CD4-positive, alpha-beta T cell (primary cell): ENCODE measurements around the gene GBGT1. TPM values are rescaled to one million over a fixed set of nuclear protein-coding genes. Genes with fewer than 3 reads are reported as not detected.

ENCODE experiments used
- ATAC-seq: fragments of 200-7000 bp; cut with Tn5 transposase; one replicate; pipeline ENCODE4 v1.10.0; 2022; ENCODE audit warnings: mild to moderate bottlenecking; ENCODE audit not compliant: poor library complexity
- CTCF ChIA-PET: fragments of 350-600 bp; sonication (Branson Sonifier 250); formaldehyde crosslinking; loops from one replicate; lab custom pipeline; 2021; ENCODE audit warnings: antibody characterized with exemption, inconsistent platforms; lab: Charles Lee
- POLR2A ChIA-PET: fragments of 350-600 bp; sonication (Branson Sonifier 250); formaldehyde crosslinking; loops from one replicate; lab custom pipeline; 2021; ENCODE audit warnings: antibody characterized with exemption, inconsistent platforms; lab: Charles Lee
- DNase-seq, 14 experiments: peaks; one replicate each; pipeline ENCODE4 v3.0.0-alpha.2; 2013 to 2020; ENCODE audit warnings: mixed read lengths in 2 of 14
- H3K27ac ChIP-seq, 2 donors: one replicate each; pipeline versions ENCODE4 v1.5.1 to v1.7.0; 2013; ENCODE audit warnings: low read length in 2 of 2, low read depth in 1 of 2, mild to moderate bottlenecking in 1 of 2
- H3K27me3 ChIP-seq, 2 experiments: 1 replicate in 1 of 2; 2 replicates in 1 of 2; pipeline versions ENCODE4 v1.6.1 to v1.7.0; 2013; ENCODE audit warnings: low read length in 2 of 2, control low read depth in 1 of 2, mild to moderate bottlenecking in 1 of 2, moderate library complexity in 1 of 2; ENCODE audit not compliant: insufficient read depth in 2 of 2, control insufficient read depth in 1 of 2
- H3K36me3 ChIP-seq: one replicate; pipeline ENCODE4 v1.6.1; 2013; ENCODE audit warnings: low read length, control low read depth; ENCODE audit not compliant: insufficient read depth
- H3K4me1 ChIP-seq: one replicate; pipeline ENCODE4 v1.6.1; 2013; ENCODE audit warnings: low read length, control low read depth; ENCODE audit not compliant: insufficient read depth
- H3K4me3 ChIP-seq: one replicate; pipeline ENCODE4 v1.5.1; 2013; ENCODE audit warnings: mild to moderate bottlenecking, low read length, moderate library complexity
- H3K9me3 ChIP-seq, 2 experiments: 1 replicate in 1 of 2; 2 replicates in 1 of 2; pipeline versions ENCODE4 v1.6.1 to v1.7.0; 2013; ENCODE audit warnings: low read length in 2 of 2, mild to moderate bottlenecking in 2 of 2, control low read depth in 1 of 2, moderate library complexity in 1 of 2; ENCODE audit not compliant: control insufficient read depth in 1 of 2, insufficient read depth in 1 of 2
- H3K27ac Mint-ChIP-seq: one replicate; pipeline ENCODE4 v1.8.0; 2020; ENCODE audit warnings: mixed read lengths
- H3K27me3 Mint-ChIP-seq: one replicate; pipeline ENCODE4 v1.8.0; 2021; ENCODE audit warnings: mixed read lengths
- H3K36me3 Mint-ChIP-seq: one replicate; pipeline ENCODE4 v1.8.0; 2021; ENCODE audit warnings: low read depth, mixed read lengths
- H3K4me1 Mint-ChIP-seq: one replicate; pipeline ENCODE4 v1.8.0; 2021; ENCODE audit warnings: low read depth, mixed read lengths
- H3K4me3 Mint-ChIP-seq: one replicate; pipeline ENCODE4 v1.8.0; 2020; ENCODE audit warnings: mild to moderate bottlenecking, mixed read lengths
- H3K9me3 Mint-ChIP-seq: one replicate; pipeline ENCODE4 v1.8.0; 2020; ENCODE audit warnings: mixed read lengths
- CTCF ChIP-seq: fragments of 200-600 bp; IDR thresholded peaks from one replicate; pipeline ENCODE4 v1.8.0; 2022; ENCODE audit warnings: antibody characterized with exemption, mild to moderate bottlenecking
- intact Hi-C, 2 experiments: fragments of 100-400 bp; cut with DNase I in 1 of 2; cut with micrococcal nuclease in 1 of 2; formaldehyde crosslinking; loops; one replicate each; pipeline versions ENCODE4 v1.15.1 to v1.9.0; 2023 to 2025; cut with DNase I, micrococcal nuclease
- total RNA-seq, 174 experiments: library from RNA in 2 of 174; stranded (reverse) in 2 of 174; gene quantifications; one replicate each; pipeline ENCODE4 v1.2.3 and lab custom pipeline; 2021 to 2026

Gene GBGT1
- total RNA-seq, 2 experiments from 2014 or later: 1.3 to 1.8 TPM

GRCh38 chr9:133140174-133140505, 23.6 kb downstream of the GBGT1 start:
- Histone ChIP-seq H3K9me3 (no peaks in the 10 kb centered on the region), H3K27ac (no peak overlapping the region), H3K27me3 (no peaks in the 10 kb centered on the region), H3K4me3 (no peak overlapping the region), H3K4me1 (peaks cover 99% of the 10 kb centered on the region), H3K36me3 (peaks cover 8% of the 10 kb centered on the region)
- ChIA-PET CTCF (no interaction called here), POLR2A (no interaction called here)
- Mint-ChIP-seq H3K4me1 (peaks cover 62% of the 10 kb centered on the region), H3K27ac (no peak overlapping the region), H3K36me3 (no peaks in the 10 kb centered on the region), H3K4me3 (no peak overlapping the region), H3K27me3 (no peaks in the 10 kb centered on the region), H3K9me3 (no peaks in the 10 kb centered on the region)
- ATAC-seq: no peak
- no peak for TF ChIP-seq CTCF
- intact Hi-C loops: loop anchor here in 1 of 2 experiments (10.0 kb wide), 1 partner anchor 195 kb away; the partner anchor contains the start of gene TSC1
- no peak for DNase-seq

GRCh38 chr9:133139246-133140173, 24.2 kb downstream of the GBGT1 start:
- POLR2A ChIA-PET: no interaction called here
- no peak overlapping the region for H3K27ac ChIP-seq
- CTCF ChIA-PET: no interaction called here

More at GRCh38 chr9:133139246-133140173, 24.2 kb downstream of the GBGT1 start:
- Histone ChIP-seq H3K27me3 (no peaks in the 10 kb centered on the region), H3K4me3 (no peak overlapping the region), H3K36me3 (peaks cover 8% of the 10 kb centered on the region), H3K9me3 (no peaks in the 10 kb centered on the region), H3K4me1 (peaks cover 99% of the 10 kb centered on the region)
- Mint-ChIP-seq H3K4me1 (peaks cover 62% of the 10 kb centered on the region), H3K27ac (peak overlapping the region; percentile 81), H3K27me3 (no peaks in the 10 kb centered on the region), H3K36me3 (no peaks in the 10 kb centered on the region), H3K4me3 (peak overlapping the region; percentile 34), H3K9me3 (no peaks in the 10 kb centered on the region)
- no peak for TF ChIP-seq CTCF
- ATAC-seq (no peak), DNase-seq (no peak)
- intact Hi-C loops: loop anchor here in 1 of 2 experiments (10.0 kb wide), 1 partner anchor 195 kb away; the partner anchor contains the start of gene TSC1
